Astrocyte (in vitro differentiated cells and primary cell): ENCODE measurements around the gene CERS5. TPM values are rescaled to one million over a fixed set of nuclear protein-coding genes. Genes with fewer than 3 reads are reported as not detected.
A peak's percentile ranks its signal among the peaks of the same experiment; 100 is the strongest.

Experiments
- DNase-seq: peaks from one replicate; pipeline ENCODE4 v3.0.0-alpha.2; 2010; ENCODE audit warnings: low read depth
- FAIRE-seq: peaks from 2 replicates; lab custom pipeline; 2011; peaks lifted over from hg19 to GRCh38; lab: Jason Lieb, UNC
- H2AFZ ChIP-seq: 2 replicates; pipeline ENCODE4 v1.6.0; 2012; ENCODE audit warnings: low read depth, low read length, inconsistent platforms
- H3K27ac ChIP-seq: 2 replicates; pipeline ENCODE4 v1.5.1; 2011; ENCODE audit warnings: low read depth, low read length, inconsistent platforms
- H3K27me3 ChIP-seq: 2 replicates; pipeline ENCODE4 v1.6.0; 2011; ENCODE audit warnings: low read length, inconsistent platforms; ENCODE audit not compliant: insufficient read depth
- H3K36me3 ChIP-seq: 2 replicates; pipeline ENCODE4 v1.5.1; 2011; ENCODE audit warnings: low read length, inconsistent platforms; ENCODE audit not compliant: insufficient read depth
- H3K4me1 ChIP-seq: 2 replicates; pipeline ENCODE4 v1.5.1; 2011; ENCODE audit warnings: low read length, inconsistent platforms; ENCODE audit not compliant: insufficient read depth
- H3K4me2 ChIP-seq: 2 replicates; pipeline ENCODE4 v1.6.0; 2012; ENCODE audit warnings: low read length, inconsistent platforms
- H3K4me3 ChIP-seq: 2 replicates; pipeline ENCODE4 v1.5.1; 2011; ENCODE audit warnings: low read depth, mild to moderate bottlenecking, low read length, inconsistent platforms; ENCODE audit not compliant: insufficient read depth
- H3K79me2 ChIP-seq: 2 replicates; pipeline ENCODE4 v1.6.0; 2012; ENCODE audit warnings: mild to moderate bottlenecking, low read length, inconsistent platforms; ENCODE audit not compliant: insufficient read depth
- H3K9ac ChIP-seq: 2 replicates; pipeline ENCODE4 v1.6.0; 2012; ENCODE audit warnings: mild to moderate bottlenecking, low read length, inconsistent platforms
- H3K9me3 ChIP-seq: 2 replicates; pipeline ENCODE4 v1.5.1; 2012; ENCODE audit warnings: low read depth, mild to moderate bottlenecking, low read length, inconsistent platforms; ENCODE audit not compliant: insufficient read depth
- H4K20me1 ChIP-seq: 2 replicates; pipeline ENCODE4 v1.6.0; 2012; ENCODE audit warnings: low read length, inconsistent platforms; ENCODE audit not compliant: insufficient read depth
- H3K27ac Mint-ChIP-seq: one replicate; pipeline ENCODE4 v1.8.0; 2021; ENCODE audit warnings: mild to moderate bottlenecking, mixed read lengths; ENCODE audit not compliant: unreplicated experiment
- H3K27me3 Mint-ChIP-seq: one replicate; pipeline ENCODE4 v1.8.0; 2021; ENCODE audit warnings: low read depth, mixed read lengths; ENCODE audit not compliant: unreplicated experiment
- H3K36me3 Mint-ChIP-seq: one replicate; pipeline ENCODE4 v1.8.0; 2021; ENCODE audit warnings: low read depth, mixed read lengths; ENCODE audit not compliant: unreplicated experiment
- H3K4me1 Mint-ChIP-seq: one replicate; pipeline ENCODE4 v1.8.0; 2021; ENCODE audit warnings: low read depth, mixed read lengths; ENCODE audit not compliant: unreplicated experiment
- H3K4me3 Mint-ChIP-seq: one replicate; pipeline ENCODE4 v1.8.0; 2021; ENCODE audit warnings: mild to moderate bottlenecking, moderate library complexity, mixed read lengths; ENCODE audit not compliant: unreplicated experiment
- H3K9me3 Mint-ChIP-seq: one replicate; pipeline ENCODE4 v1.8.0; 2021; ENCODE audit warnings: mild to moderate bottlenecking, mixed read lengths; ENCODE audit not compliant: unreplicated experiment
- EZH2 ChIP-seq: IDR thresholded peaks from 2 replicates; pipeline ENCODE4 v1.6.1; 2012; ENCODE audit warnings: mild to moderate bottlenecking, low read length, inconsistent platforms; ENCODE audit not compliant: insufficient read depth
- total RNA-seq: library from RNA; stranded (reverse); gene quantifications from 2 replicates; pipeline ENCODE4 v1.2.1, GENCODE V29; 2021
- TF ChIP-seq, protein P1 (sequence below): IDR thresholded peaks from 2 replicates; pipeline ENCODE4 v1.5.1; 2011; ENCODE audit warnings: low read depth, mild to moderate bottlenecking, inconsistent platforms, low read length, moderate library complexity; ENCODE audit not compliant: insufficient read depth

CERS5 gene
- total RNA-seq, 1 donor from 2014 or later: 115 TPM

DNA sequence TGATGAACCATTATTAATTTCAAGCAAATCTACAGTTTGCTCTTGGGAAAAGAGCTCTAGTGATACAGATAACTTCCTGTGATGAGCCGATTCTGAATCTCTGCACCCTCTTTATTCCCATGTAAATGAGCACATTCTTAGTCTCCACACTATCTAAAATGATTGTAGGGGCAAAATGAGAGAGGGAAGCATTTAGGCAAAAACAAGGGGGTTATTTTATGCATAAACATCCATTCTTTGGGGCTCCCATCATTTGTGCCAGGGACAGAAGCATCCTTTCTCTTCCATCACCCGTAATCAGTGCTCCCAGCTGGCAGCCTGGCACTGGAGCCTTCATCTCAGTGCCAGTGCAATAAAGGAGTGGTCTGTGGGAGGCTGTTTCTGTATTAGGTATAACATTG, 65.0 kb downstream of the CERS5 start:
- no peak overlapping the region for H3K27ac Mint-ChIP-seq
- peaks cover 10% of the 10 kb centered on the region for H3K4me1 ChIP-seq
- no peaks in the 10 kb centered on the region for H3K79me2 ChIP-seq
- H3K9me3 Mint-ChIP-seq: no peaks in the 10 kb centered on the region
- no peak overlapping the region for H3K27ac ChIP-seq
- no peak for FAIRE-seq
- DNase-seq: no peak
- H3K27me3 Mint-ChIP-seq: peaks cover 10% of the 10 kb centered on the region
- TF ChIP-seq, protein P1, sequence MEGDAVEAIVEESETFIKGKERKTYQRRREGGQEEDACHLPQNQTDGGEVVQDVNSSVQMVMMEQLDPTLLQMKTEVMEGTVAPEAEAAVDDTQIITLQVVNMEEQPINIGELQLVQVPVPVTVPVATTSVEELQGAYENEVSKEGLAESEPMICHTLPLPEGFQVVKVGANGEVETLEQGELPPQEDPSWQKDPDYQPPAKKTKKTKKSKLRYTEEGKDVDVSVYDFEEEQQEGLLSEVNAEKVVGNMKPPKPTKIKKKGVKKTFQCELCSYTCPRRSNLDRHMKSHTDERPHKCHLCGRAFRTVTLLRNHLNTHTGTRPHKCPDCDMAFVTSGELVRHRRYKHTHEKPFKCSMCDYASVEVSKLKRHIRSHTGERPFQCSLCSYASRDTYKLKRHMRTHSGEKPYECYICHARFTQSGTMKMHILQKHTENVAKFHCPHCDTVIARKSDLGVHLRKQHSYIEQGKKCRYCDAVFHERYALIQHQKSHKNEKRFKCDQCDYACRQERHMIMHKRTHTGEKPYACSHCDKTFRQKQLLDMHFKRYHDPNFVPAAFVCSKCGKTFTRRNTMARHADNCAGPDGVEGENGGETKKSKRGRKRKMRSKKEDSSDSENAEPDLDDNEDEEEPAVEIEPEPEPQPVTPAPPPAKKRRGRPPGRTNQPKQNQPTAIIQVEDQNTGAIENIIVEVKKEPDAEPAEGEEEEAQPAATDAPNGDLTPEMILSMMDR: no peak
- no peak for TF ChIP-seq EZH2
- H3K4me3 Mint-ChIP-seq: no peak overlapping the region
- H3K9me3 ChIP-seq: no peaks in the 10 kb centered on the region
- no peak overlapping the region for H3K4me2 ChIP-seq
- H3K36me3 ChIP-seq: peaks cover 30% of the 10 kb centered on the region
- no peak overlapping the region for H3K4me3 ChIP-seq
- no peaks in the 10 kb centered on the region for H3K27me3 ChIP-seq
- H2AFZ ChIP-seq: no peak overlapping the region
- H3K9ac ChIP-seq: no peak overlapping the region
- peaks cover 10% of the 10 kb centered on the region for H3K4me1 Mint-ChIP-seq
- peaks cover 12% of the 10 kb centered on the region for H4K20me1 ChIP-seq
- peaks cover 20% of the 10 kb centered on the region for H3K36me3 Mint-ChIP-seq

DNA sequence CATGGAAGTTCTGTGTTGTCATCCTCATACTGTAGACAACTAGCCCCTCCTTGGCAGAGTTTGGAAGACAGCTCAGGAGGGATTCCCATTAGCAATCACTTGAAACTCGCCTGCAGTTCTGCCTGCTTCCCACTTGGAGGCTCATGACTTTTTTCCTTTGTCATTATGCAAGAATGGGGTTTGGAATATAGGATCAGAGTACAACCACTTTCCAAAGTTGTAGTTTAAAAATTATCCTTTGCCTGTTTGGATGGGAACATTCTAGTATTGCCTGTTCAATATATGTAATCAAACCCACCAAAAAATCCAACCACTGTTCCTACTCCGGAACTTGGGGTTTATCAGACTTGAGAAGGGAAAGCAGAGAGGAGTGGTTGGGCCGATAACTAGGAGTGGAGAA, 65.5 kb downstream of the CERS5 start:
- Histone ChIP-seq H3K4me3 (no peak overlapping the region), H3K4me2 (no peak overlapping the region), H3K36me3 (peaks cover 34% of the 10 kb centered on the region), H4K20me1 (peaks cover 12% of the 10 kb centered on the region), H3K9ac (no peak overlapping the region), H3K4me1 (peaks cover 10% of the 10 kb centered on the region), H3K27ac (no peak overlapping the region), H2AFZ (no peak overlapping the region), H3K27me3 (no peaks in the 10 kb centered on the region), H3K79me2 (no peaks in the 10 kb centered on the region), H3K9me3 (no peaks in the 10 kb centered on the region)
- DNase-seq: peak; percentile 41
- H3K4me1 Mint-ChIP-seq: peaks cover 10% of the 10 kb centered on the region
- H3K27ac Mint-ChIP-seq: peak overlapping the region; percentile 62
- TF ChIP-seq, protein P1: peak; percentile 58
- no peak for TF ChIP-seq EZH2
- no peak for FAIRE-seq
- H3K9me3 Mint-ChIP-seq: no peaks in the 10 kb centered on the region
- no peak overlapping the region for H3K4me3 Mint-ChIP-seq
- H3K27me3 Mint-ChIP-seq: peaks cover 10% of the 10 kb centered on the region
- H3K36me3 Mint-ChIP-seq: peaks cover 23% of the 10 kb centered on the region

DNA sequence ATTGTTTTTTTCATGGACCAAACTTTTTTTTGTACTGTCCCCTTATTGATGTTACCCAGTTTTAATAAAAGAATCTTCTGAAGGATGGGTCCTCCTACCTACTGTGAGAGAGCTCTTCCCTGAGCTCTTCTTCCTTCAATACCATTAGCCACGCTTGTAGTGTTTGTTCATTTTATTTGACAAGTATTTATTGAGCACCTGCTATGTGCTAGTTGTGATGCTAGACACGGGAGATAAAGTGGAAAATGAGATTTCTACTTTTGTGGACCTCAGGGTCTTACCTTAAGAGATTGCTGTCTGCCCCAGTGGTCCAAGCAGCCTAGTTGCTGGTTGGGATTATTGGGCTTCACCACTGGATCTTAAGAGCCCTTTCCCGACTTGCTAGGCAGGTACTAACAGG, 66.6 kb downstream of the CERS5 start:
- no peaks in the 10 kb centered on the region for H3K27me3 ChIP-seq

More for the DNA sequence above, 66.6 kb downstream of the CERS5 start:
- Mint-ChIP-seq H3K4me1 (peaks cover 10% of the 10 kb centered on the region), H3K27ac (no peak overlapping the region), H3K9me3 (no peaks in the 10 kb centered on the region), H3K36me3 (peaks cover 29% of the 10 kb centered on the region), H3K27me3 (peaks cover 6% of the 10 kb centered on the region), H3K4me3 (no peak overlapping the region)
- H3K4me1 ChIP-seq: peaks cover 10% of the 10 kb centered on the region
- peaks cover 20% of the 10 kb centered on the region for H4K20me1 ChIP-seq
- no peak for DNase-seq
- no peak overlapping the region for H3K4me3 ChIP-seq
- no peak overlapping the region for H3K27ac ChIP-seq
- H2AFZ ChIP-seq: no peak overlapping the region
- no peaks in the 10 kb centered on the region for H3K79me2 ChIP-seq
- H3K9me3 ChIP-seq: no peaks in the 10 kb centered on the region
- TF ChIP-seq EZH2: no peak
- TF ChIP-seq, protein P1: no peak
- peaks cover 45% of the 10 kb centered on the region for H3K36me3 ChIP-seq
- H3K4me2 ChIP-seq: no peak overlapping the region
- H3K9ac ChIP-seq: no peak overlapping the region
- no peak for FAIRE-seq
